ENCODE measurements around the gene RTRAF. TPM values are rescaled to one million over a fixed set of nuclear protein-coding genes. Genes with fewer than 3 reads are reported as not detected.

The RTRAF gene
- total and polyA plus RNA-seq, 4 donors = 21.6 to 119 (median 66.6) TPM

DNA sequence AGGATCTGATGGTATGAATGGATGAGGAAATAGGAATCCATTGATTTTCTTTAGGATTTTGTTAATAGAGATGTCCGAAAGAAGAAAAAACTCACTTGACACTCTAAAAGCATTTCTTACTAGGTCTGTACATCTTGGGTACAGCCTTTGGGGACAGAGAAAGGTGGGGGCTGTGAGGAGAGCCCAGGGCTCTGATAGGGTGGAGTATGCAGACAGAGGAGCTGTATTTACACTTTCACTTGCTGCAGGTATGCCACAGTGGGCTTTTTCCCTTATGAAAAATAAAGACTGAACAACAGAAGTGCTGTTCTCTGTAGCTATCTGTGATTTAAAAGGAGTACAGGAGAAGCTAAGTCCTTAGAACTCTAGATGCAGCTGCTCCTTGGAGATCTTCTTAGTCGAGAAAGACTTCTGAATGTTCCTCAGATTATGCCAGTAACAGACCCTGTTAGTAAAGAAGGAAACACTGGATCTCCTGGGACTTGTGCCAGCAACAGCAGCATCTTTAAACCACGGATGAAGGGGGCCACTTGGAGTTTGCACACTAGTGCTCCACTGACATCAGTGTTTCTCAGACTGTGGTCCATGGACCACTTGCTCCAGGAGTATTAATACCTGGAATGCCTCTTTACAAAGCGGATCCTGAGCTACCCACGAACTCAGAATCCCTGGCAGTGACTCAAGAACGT lies 19.4 kb upstream of the RTRAF start:
- 66% methylated on average over 6 of the region's 6 CpGs for WGBS
- Histone ChIP-seq H3K4me1 (ENCODE audit: control insufficient read depth in 4 of 4, insufficient read depth in 4 of 4, low read length in 3 of 4) (no peaks in the 10 kb centered on the region), H3K27ac (ENCODE audit: low read depth in 1 of 2, low read length in 2 of 2) (no peak overlapping the region), H3K36me3 (ENCODE audit: control insufficient read depth in 4 of 4, insufficient read depth in 3 of 4, low read depth in 1 of 4, low read length in 3 of 4) (no peaks in the 10 kb centered on the region), H3K9me3 (ENCODE audit: control insufficient read depth in 4 of 4, low read length in 3 of 4) (no peaks in the 10 kb centered on the region), H3K4me3 (ENCODE audit: low read depth in 1 of 3, low read length in 3 of 3) (no peak overlapping the region), H3K27me3 (ENCODE audit: control insufficient read depth in 4 of 4, insufficient read depth in 4 of 4, low read length in 3 of 4) (peaks cover 0 to 4% (median 0%) of the 10 kb centered on the region in 4 donors), H3K9ac (ENCODE audit: low read depth in 1 of 2, low read length in 2 of 2) (no peak overlapping the region)
- TF ChIP-seq FOXA1 (IDR thresholded peaks at IDR 0.05) (no peak), EGR1 (IDR thresholded peaks at IDR 0.05; ENCODE audit: low read depth in 2 of 2) (no peak), HNF4A (conservative IDR thresholded peaks at IDR 0.05) (no peak), TAF1 (conservative IDR thresholded peaks at IDR 0.05) (no peak), YY1 (IDR thresholded peaks at IDR 0.05) (no peak), RXRA (IDR thresholded peaks at IDR 0.05) (no peak), GABPA (IDR thresholded peaks at IDR 0.05 in 1 of 2, conservative IDR thresholded peaks at IDR 0.05 in 1 of 2) (no peak)
- TF ChIP-seq, protein P1, sequence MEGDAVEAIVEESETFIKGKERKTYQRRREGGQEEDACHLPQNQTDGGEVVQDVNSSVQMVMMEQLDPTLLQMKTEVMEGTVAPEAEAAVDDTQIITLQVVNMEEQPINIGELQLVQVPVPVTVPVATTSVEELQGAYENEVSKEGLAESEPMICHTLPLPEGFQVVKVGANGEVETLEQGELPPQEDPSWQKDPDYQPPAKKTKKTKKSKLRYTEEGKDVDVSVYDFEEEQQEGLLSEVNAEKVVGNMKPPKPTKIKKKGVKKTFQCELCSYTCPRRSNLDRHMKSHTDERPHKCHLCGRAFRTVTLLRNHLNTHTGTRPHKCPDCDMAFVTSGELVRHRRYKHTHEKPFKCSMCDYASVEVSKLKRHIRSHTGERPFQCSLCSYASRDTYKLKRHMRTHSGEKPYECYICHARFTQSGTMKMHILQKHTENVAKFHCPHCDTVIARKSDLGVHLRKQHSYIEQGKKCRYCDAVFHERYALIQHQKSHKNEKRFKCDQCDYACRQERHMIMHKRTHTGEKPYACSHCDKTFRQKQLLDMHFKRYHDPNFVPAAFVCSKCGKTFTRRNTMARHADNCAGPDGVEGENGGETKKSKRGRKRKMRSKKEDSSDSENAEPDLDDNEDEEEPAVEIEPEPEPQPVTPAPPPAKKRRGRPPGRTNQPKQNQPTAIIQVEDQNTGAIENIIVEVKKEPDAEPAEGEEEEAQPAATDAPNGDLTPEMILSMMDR (IDR thresholded peaks at IDR 0.05; ENCODE audit: low read depth, low read length, missing input control) = no peak
- TF ChIP-seq, protein P2, sequence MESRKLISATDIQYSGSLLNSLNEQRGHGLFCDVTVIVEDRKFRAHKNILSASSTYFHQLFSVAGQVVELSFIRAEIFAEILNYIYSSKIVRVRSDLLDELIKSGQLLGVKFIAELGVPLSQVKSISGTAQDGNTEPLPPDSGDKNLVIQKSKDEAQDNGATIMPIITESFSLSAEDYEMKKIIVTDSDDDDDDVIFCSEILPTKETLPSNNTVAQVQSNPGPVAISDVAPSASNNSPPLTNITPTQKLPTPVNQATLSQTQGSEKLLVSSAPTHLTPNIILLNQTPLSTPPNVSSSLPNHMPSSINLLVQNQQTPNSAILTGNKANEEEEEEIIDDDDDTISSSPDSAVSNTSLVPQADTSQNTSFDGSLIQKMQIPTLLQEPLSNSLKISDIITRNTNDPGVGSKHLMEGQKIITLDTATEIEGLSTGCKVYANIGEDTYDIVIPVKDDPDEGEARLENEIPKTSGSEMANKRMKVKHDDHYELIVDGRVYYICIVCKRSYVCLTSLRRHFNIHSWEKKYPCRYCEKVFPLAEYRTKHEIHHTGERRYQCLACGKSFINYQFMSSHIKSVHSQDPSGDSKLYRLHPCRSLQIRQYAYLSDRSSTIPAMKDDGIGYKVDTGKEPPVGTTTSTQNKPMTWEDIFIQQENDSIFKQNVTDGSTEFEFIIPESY (IDR thresholded peaks at IDR 0.05) = no peak
- no peak for DNase-seq (ENCODE audit: low spot score)

DNA sequence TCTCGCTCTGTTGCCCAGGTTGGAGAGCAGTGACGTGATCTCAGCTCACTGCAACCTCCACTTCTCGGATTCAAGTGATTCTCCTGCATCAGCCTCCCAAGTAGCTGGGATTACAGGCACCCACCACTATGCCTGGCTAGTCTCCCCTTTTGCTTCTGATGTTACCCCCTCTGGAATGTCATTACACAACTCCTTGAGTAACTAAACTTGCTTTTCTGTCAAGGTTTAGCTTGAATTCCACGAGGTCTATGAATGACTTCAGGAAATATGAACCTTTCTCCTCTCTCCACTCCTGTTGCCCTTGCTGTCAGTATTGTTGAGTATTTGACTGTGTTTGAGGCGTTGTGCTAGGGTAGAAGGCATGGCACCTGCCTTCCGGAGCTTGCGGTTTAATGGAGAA lies 16.8 kb upstream of the RTRAF start:
- WGBS = 89% methylated on average over 7 of the region's 7 CpGs

More for the DNA sequence above, 16.8 kb upstream of the RTRAF start:
- Histone ChIP-seq H3K27ac (ENCODE audit: low read depth in 1 of 2, low read length in 2 of 2) (no peak overlapping the region), H3K36me3 (ENCODE audit: control insufficient read depth in 4 of 4, insufficient read depth in 3 of 4, low read depth in 1 of 4, low read length in 3 of 4) (no peaks in the 10 kb centered on the region), H3K9ac (ENCODE audit: low read depth in 1 of 2, low read length in 2 of 2) (no peak overlapping the region), H3K4me3 (ENCODE audit: low read depth in 1 of 3, low read length in 3 of 3) (no peak overlapping the region), H3K27me3 (ENCODE audit: control insufficient read depth in 4 of 4, insufficient read depth in 4 of 4, low read length in 3 of 4) (no peaks in the 10 kb centered on the region), H3K9me3 (ENCODE audit: control insufficient read depth in 4 of 4, low read length in 3 of 4) (no peaks in the 10 kb centered on the region), H3K4me1 (ENCODE audit: control insufficient read depth in 4 of 4, insufficient read depth in 4 of 4, low read length in 3 of 4) (no peaks in the 10 kb centered on the region)
- no peak for TF ChIP-seq EGR1 (IDR thresholded peaks at IDR 0.05; ENCODE audit: low read depth in 2 of 2)
- TF ChIP-seq, protein P1 (IDR thresholded peaks at IDR 0.05; ENCODE audit: low read depth, low read length, missing input control) = no peak
- no peak for TF ChIP-seq HNF4A (conservative IDR thresholded peaks at IDR 0.05)
- no peak for TF ChIP-seq RXRA (IDR thresholded peaks at IDR 0.05)
- TF ChIP-seq RAD21 (IDR thresholded peaks at IDR 0.05) = no peak
- no peak for TF ChIP-seq SP1 (IDR thresholded peaks at IDR 0.05)
- no peak for TF ChIP-seq YY1 (IDR thresholded peaks at IDR 0.05)
- no peak for TF ChIP-seq FOXA2 (IDR thresholded peaks at IDR 0.05)
- no peak for TF ChIP-seq FOXA1 (IDR thresholded peaks at IDR 0.05)
- no peak for TF ChIP-seq JUND (IDR thresholded peaks at IDR 0.05)
- TF ChIP-seq, protein P3, sequence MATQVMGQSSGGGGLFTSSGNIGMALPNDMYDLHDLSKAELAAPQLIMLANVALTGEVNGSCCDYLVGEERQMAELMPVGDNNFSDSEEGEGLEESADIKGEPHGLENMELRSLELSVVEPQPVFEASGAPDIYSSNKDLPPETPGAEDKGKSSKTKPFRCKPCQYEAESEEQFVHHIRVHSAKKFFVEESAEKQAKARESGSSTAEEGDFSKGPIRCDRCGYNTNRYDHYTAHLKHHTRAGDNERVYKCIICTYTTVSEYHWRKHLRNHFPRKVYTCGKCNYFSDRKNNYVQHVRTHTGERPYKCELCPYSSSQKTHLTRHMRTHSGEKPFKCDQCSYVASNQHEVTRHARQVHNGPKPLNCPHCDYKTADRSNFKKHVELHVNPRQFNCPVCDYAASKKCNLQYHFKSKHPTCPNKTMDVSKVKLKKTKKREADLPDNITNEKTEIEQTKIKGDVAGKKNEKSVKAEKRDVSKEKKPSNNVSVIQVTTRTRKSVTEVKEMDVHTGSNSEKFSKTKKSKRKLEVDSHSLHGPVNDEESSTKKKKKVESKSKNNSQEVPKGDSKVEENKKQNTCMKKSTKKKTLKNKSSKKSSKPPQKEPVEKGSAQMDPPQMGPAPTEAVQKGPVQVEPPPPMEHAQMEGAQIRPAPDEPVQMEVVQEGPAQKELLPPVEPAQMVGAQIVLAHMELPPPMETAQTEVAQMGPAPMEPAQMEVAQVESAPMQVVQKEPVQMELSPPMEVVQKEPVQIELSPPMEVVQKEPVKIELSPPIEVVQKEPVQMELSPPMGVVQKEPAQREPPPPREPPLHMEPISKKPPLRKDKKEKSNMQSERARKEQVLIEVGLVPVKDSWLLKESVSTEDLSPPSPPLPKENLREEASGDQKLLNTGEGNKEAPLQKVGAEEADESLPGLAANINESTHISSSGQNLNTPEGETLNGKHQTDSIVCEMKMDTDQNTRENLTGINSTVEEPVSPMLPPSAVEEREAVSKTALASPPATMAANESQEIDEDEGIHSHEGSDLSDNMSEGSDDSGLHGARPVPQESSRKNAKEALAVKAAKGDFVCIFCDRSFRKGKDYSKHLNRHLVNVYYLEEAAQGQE (IDR thresholded peaks at IDR 0.05) = no peak
- TF ChIP-seq, protein P2 (IDR thresholded peaks at IDR 0.05) = no peak
- TF ChIP-seq, protein P4, sequence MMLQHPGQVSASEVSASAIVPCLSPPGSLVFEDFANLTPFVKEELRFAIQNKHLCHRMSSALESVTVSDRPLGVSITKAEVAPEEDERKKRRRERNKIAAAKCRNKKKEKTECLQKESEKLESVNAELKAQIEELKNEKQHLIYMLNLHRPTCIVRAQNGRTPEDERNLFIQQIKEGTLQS (IDR thresholded peaks at IDR 0.05) = no peak
- TF ChIP-seq TAF1 (conservative IDR thresholded peaks at IDR 0.05) = no peak
- TF ChIP-seq, protein P5, sequence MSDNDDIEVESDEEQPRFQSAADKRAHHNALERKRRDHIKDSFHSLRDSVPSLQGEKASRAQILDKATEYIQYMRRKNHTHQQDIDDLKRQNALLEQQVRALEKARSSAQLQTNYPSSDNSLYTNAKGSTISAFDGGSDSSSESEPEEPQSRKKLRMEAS (IDR thresholded peaks at IDR 0.05) = no peak
- no peak for TF ChIP-seq GABPA (IDR thresholded peaks at IDR 0.05 in 1 of 2, conservative IDR thresholded peaks at IDR 0.05 in 1 of 2)
- TF ChIP-seq HNF4G (IDR thresholded peaks at IDR 0.05) = no peak
- no peak for DNase-seq (ENCODE audit: low spot score)
